HG02678 (cell line): Measurements from ENCODE around the gene EIF6.
A peak's percentile ranks its signal among the peaks of the same experiment; 100 is the strongest.
"Not testable (repeated sequence)": the region's sequence is repeated elsewhere in the genome, so short reads cannot be mapped to it uniquely, and the experiment has no call there.

Source experiments
- ATAC-seq: cut with Tn5 transposase; IDR thresholded peaks from one replicate; pipeline ENCODE4 v1.9.1; 2021; ENCODE audit warnings: mild to moderate bottlenecking, moderate library complexity; ENCODE audit not compliant: unreplicated experiment

Gene EIF6

DNA sequence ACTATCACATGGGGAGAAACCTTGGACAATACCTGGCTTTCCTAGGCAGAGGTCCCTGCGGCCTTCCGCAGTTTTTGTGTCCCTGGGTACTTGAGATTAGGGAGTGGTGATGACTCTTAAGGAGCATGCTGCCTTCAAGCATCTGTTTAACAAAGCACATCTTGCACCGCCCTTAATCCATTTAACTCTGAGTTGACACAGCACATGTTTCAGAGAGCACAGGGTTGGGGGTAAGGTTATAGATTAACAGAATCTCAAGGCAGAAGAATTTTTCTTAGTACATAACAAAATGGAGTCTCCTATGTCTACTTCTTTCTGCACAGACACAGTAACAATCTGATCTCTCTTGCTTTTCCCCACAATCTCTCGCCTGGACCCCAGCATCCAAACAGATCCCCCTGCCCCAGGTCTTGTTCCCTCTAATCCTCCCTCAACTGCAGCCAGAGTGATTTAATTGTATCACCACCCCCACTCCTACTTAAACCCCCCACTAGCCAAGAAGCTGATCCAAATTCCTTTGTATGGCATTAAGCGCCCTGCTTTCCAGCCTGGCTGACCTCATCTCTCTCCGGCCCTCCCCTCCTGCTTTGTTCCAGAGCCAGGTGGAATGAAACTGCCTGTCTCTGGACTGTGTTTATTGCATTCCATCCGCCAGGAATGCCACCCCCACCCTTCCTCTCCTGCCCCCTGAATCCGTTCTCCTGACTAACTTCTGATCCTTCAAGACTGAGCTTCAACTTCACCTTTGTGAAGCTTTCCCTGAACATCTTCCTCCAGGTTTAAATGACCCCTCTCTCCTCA, 21.6 kb downstream of the EIF6 start:
- not testable (repeated sequence) for ATAC-seq

DNA sequence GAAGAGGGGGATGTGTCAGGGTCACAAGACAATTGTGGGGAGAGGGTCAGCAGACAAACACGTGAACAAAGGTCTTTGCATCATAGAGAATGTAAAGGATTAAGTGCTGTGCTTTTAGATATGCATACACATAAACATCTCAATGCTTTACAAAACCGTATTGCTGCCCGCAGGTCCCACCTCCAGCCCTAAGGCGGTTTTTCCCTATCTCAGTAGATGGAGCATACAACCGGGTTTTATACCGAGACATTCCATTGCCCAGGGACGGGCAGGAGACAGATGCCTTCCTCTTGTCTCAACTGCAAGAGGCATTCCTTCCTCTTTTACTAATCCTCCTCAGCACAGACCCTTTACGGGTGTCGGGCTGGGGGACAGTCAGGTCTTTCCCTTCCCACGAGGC, 22.3 kb downstream of the EIF6 start:
- ATAC-seq = not testable (repeated sequence)

DNA sequence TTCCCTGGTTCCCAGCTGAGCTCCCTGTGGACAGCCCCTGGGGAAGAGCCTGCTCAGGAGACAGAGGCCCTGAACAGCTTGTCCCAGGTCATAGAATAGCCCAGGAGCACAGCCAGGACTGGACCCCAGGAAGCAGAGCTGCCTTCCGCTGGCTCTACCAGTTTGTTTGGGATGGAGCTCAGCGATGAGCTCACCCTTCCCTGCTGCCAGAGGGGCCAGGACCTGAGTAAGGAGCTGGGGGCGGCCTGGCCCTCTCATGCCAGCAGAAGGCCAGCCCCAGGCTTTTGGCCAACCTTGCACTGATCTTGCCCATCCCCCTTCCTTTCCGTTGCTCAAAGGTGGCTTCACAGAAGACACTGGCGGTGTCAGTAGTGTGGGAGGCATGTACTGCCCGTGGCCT, 24.1 kb downstream of the EIF6 start:
- ATAC-seq = no peak

DNA sequence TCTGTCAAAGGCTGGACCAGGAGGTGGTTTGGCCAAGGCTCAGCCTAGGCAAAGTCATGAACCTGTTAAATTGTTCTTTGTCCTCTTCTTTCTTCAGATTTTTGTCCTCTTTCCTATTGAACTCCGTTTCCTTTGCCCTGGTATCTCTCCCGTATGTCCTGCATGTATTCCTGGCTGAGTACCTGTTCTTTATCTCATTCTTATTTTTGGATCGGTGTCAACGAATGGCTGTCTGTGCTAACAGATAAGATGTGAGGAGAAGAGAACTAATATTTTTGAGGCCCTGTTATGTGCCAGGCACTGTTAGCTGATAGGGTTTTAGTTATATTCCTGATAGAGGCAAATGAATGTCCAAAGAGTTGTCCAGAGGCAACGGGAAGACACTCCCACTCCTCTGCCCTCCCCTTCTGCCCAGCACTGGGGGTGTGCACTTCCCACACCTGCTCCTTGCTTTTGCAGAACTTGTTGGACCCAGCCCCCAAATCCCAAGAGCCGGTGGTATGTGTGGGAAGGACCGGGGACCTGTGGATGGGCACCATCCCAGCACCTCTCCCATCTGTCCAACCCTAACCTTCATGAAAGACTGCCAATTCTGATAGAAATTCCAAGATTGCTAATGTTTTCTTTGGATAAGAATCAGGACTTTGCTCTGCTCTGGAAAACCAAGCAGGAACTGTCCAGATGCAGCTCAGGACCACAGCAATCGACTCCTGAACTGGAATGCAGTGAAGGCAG, 27.2 kb downstream of the EIF6 start:
- ATAC-seq = no peak

DNA sequence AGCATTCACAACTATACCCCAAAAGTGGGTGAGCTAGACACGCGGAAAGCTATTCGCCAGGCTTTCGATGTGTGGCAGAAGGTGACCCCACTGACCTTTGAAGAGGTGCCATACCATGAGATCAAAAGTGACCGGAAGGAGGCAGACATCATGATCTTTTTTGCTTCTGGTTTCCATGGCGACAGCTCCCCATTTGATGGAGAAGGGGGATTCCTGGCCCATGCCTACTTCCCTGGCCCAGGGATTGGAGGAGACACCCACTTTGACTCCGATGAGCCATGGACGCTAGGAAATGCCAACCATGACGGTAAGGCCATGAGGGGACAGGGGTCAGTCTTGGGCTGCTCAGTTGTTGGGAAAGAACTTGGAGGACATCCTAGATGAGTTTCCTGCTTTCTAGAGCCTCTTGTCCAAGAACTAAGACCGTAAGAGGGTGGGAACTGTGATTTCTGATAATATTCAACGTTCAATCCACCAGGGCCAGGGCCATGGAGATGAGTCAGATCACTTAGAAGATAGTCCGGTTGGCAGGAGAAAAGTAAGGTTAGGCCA, 30.0 kb downstream of the EIF6 start:
- no peak for ATAC-seq

DNA sequence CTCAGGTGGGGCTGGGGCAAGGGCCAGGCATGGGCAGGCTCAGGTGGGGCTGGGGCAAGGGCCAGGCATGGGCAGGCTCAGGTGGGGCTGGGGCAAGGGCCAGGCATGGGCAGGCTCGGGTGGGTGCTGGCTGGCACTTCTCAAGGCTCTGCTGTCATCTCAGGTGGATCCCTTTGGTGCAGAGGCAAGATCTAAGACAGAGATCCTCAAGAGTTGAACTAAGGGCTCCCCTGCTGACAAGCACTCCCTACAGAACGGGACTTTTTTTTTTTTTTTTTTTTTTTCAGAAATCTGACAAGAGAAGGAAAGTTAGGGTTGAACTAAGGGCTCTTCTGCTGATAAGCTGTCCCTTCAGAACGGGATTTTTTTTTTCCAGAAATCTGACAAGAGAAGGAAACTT, 31.6 kb downstream of the EIF6 start:
- no peak for ATAC-seq

DNA sequence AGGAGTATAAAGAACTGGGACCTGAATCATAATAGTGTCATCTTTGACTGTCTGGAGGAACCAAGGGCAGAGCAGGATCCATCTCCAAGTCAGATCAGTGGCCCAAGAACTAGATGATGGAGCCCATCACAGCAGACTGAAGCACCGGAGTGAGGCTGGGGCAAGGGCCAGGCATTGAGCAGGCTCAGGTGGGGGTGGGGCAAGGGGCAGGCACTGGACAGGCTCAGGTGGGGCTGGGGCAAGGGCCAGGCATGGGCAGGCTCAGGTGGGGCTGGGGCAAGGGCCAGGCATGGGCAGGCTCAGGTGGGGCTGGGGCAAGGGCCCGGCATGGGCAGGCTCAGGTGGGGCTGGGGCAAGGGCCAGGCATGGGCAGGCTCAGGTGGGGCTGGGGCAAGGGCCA, 32.0 kb downstream of the EIF6 start:
- not testable (repeated sequence) for ATAC-seq

DNA sequence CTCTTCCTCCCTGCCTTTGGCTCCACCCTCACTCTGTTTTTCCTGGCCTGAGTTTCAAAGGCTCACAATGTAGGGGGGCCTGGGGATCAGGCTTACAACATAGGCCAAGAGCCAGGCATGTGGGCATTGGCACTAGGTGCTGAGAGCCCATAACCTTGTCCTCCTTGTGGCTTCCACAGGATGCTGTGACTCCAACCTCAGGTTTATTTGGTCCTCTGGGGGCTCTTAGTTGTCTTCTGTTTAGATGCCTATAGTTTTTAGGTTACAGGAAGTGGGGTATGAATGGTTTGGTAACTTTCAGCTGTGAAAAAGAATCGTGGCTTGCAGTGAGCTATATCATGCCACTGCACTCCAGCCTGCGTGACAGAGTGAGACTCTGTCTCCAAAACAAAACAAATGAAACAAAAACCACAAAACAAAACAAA, 32.5 kb downstream of the EIF6 start:
- ATAC-seq = peak; percentile 47

DNA sequence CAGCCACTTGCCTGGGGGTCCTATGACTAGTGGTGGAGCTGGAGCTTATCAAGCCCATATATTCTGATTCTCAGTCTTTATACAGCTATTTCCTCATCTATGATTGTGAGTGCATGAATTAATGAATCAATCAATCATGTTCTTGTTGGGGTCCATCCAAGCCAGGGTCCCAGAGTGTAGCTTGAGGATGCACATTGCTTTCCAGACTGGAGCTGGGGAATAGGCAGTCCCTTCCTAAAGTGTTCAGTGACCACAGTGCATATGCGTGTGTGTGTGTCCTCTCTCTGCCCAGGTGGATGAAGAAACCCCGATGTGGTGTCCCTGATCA, 33.0 kb downstream of the EIF6 start:
- ATAC-seq = no peak

DNA sequence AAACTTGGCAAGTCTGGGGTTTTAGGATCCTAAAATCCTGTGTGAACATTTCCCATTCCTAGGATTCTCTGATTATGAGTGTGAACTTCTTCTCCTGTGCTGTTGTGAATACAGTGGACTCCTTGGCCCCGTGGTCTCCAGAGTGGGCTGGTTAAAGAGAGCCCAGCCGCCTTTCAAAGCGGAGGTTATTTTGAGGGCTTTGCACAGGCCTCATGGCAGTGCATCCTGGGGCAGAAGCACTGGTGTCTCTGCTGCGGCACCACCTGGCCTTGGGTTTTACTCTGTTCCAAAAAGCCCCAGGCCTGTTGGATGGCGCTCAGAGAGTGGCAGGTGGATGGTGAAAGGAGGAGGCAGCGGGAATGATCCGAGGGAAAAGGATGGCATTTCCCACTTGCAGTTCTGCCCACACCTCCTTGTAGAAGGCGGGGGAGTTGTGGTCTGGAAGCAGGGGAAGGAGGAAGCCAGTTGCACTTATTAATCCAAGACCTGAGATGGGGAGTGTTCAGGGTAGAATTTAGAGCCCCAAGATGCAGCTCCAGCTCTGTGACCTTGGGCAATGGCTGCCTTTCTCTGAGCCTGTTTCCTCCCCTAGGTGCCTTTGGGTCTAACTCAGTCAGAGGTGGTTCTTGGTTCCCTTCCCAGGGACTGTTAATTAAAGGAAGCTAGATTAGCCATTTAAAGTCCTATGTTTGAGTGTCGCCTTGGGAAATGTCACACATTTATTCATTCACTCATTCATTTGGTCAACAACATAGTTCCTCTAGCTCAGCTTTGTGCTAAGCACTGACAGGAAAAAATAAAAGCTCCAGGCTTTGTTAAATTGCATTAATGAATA, 35.7 kb downstream of the EIF6 start:
- no peak for ATAC-seq

DNA sequence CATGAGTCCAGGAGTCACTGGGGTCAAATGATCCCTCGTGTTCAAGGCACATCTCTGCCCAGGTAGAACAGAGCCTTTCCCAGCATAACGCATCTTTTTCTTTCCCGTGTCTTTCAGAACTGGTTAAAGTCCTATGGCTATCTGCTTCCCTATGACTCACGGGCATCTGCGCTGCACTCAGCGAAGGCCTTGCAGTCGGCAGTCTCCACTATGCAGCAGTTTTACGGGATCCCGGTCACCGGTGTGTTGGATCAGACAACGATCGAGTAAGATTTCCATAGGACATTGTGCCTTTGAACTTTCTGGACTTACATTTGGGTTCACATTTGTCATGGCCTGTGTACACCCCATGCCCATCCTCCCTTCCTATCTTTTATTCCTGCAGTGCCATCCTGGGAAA, 37.8 kb downstream of the EIF6 start:
- no peak for ATAC-seq

DNA sequence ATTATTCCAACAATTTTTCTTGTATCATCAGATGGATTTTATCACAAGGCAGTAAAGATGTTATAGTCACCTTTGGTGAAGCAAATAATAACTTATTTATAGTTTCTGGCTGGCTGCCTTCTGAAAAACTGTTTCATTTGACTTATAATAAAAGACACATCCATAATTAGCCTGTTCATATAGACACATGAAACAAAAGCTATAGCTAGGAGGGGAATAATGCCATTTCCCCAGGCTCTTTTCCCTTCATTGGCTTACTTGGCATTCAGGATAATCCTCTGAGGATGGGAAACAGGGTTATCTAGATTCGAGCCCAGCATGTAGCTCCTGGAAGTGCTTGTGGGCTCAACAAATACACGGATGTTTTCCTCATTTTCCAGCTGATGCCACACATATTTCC, 40.6 kb downstream of the EIF6 start:
- no peak for ATAC-seq

DNA sequence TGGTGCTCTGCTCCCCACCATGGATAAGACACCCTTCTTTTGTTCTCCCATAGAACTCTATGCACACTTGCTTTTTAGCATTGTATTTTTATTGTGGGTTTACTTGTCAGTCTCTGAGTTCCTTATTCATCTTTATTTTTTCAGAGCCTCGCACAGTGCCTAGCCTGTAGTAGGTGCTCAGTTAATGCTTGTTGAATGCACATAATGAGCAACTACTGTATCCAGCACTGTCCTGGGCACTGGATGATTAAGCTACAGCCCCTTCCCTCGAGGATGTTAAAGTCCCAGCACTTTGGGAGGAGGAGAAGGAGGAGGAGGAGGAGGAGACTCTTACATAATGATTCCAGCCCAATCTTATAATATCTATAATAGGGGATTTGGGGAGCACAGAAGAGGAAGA, 41.3 kb downstream of the EIF6 start:
- ATAC-seq = no peak

DNA sequence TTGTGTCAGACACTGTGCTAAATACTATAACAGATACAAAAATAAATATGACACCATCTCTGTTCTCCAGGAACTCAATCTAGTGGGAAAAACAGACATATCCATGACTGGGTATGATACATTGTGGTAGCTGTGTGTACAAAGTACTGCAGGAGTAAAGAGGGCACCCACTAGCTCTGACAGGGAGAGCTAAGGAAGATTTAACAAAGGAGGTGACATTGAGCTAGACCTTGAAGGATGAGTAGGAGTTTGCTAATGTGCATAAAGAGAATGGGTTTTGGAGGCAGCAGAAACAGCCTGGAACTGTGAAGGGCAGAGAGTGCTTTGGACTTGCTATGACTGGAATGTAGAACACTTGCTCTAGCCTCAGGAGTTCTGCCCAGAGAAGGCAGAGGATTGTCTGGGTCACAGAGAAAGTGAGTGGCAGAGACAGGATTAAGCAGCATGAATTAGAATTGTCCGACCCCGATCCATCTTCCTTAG, 43.7 kb downstream of the EIF6 start:
- no peak for ATAC-seq

DNA sequence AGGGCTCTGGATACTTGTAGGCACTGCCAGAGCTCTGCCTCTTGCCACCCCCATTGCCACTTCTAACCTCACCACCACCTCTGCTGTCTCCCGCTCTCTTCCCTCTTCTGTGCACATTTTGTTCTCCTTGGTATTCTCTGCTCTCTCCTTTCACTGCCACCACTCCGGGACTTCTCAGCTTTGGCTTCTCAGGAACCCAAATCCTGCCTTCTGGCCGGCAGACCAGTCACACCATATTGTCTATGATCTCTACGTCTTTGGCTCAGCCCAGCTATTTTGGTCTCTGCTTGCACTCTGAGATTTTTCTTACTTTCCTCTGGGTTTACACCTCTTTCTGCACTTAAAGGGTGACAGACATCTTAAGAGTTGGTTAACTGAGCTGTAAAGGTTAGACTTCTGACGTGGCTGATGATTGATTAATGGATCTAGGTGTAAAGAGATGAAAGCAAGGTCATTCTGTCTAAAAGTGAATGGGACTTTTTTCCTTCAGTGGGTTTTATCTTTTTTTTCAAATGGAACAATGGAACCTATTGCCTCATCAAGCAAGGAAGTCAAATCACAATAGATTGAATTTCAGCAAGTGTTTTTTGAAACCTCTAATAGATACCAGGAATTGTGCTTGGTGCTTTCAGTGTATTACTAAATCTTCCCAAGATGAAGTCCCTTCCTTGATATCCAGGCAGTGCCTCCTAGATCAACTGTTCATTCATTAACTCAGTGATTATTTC, 44.3 kb downstream of the EIF6 start:
- no peak for ATAC-seq

DNA sequence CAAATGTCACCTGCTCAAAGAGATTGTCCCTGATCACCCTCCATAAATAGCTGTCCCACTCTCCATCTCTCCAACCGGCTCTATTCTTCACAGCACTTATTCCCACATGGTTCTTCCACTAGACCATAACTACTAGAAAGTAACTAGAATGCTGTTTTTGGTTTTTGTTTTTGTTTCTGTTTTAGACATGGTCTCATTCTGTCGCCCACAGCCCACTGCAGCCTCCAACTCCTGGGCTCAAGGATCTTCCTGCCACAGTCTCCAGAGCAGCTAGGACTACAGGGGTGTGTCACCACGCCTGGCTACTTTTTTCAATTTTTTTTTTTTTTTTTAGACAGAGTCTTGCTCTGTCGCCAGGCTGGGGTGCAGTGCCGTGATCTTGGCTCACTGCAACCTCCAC, 45.8 kb downstream of the EIF6 start:
- no peak for ATAC-seq

DNA sequence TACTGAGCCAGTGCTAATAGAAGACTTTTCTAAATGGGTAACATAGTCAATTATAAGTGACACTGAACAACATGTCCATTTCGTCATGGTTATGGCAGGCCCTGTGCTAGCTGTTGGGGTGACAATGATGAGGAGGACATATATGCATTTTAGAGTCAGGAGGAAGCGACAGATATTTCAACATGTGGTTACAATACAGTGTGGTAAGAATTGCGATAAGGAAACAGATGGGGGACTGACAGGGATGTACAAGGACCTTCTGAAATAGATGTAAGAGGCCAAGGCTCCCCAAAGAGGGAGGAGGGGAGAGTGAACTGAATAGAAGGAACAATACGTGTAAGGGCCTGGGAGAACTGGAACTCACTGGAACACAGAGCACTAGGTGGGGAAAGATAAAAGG, 46.4 kb downstream of the EIF6 start:
- ATAC-seq = no peak

DNA sequence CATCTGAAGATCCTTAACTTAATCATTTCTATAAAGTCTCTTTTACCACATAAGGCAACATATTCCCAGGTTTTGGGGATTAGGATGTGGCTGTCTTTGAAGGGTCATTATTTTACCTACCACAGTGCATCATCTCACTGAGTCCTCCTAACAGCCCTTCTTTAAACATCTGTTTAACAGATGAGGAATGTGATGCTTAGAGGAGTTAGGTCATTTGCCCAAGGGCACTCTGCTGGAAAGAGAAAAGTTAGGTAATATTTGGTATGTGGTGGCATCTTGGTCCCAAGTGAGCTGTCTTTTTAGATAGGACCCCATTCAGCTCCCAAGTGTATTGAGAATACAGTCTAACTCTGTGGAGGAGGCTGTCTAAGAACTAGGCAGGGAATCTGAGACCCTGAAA, 47.1 kb downstream of the EIF6 start:
- ATAC-seq = no peak

DNA sequence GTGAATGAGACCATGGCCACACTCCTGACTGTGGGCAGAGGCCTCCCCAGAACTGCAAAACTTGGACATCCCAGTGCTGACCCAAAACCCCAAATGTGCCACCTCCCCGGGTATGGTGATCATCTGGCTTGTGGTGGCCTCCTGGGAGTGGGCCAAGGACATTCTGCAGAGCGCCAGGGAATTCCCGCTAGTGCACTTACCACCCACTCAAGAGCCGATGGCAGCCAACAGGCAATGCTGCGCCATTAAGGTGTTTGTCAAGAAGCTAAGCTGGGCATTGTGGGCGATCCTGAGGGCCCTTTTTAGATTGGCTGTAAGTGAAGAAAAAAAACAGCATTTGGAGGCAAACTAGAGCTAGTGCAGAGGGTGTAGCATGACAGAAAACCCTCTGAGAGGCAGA, 48.7 kb downstream of the EIF6 start:
- no peak for ATAC-seq

DNA sequence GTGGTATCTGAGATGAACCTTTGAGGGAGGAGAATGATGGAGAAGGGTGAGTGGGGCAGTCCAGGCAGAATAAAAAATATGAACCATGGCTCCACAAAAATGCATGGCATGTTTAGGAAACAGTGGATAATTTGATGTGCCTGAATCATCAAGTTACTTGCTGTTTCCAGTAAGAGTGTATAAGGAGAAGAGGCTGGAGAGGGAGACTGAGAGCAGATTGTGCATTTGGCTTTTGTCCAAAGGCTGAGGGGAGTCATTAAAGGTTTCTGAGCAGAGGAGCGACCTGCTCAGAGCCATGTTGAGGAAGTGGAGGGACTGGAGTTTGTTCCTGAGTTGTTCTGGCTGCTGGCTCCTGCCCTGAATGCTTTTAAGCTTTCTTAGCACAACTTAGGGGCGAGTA, 52.0 kb downstream of the EIF6 start:
- no peak for ATAC-seq
